Bronchial epithelial cell (primary cell): ENCODE data around the gene STARD8. TPM values are rescaled to one million over a fixed set of nuclear protein-coding genes. Genes with fewer than 3 reads are reported as not detected.
A peak's percentile ranks its signal among the peaks of the same experiment; 100 is the strongest.
"Not testable (repeated sequence)": the region's sequence is repeated elsewhere in the genome, so short reads cannot be mapped to it uniquely, and the experiment has no call there.

Experiments used
- DNase-seq: peaks from one replicate; pipeline ENCODE4 v3.0.0-alpha.2; 2010; ENCODE audit warnings: low read depth
- FAIRE-seq: peaks from 2 replicates; lab custom pipeline; 2011; peaks lifted over from hg19 to GRCh38; lab: Jason Lieb, UNC
- H3K27me3 ChIP-seq: 2 replicates; pipeline ENCODE4 v1.5.1; 2011; ENCODE audit warnings: low read length; ENCODE audit not compliant: control insufficient read depth, insufficient read depth
- H3K36me3 ChIP-seq: 2 replicates; pipeline ENCODE4 v1.5.1; 2011; ENCODE audit warnings: low read length; ENCODE audit not compliant: control insufficient read depth, insufficient read depth
- H3K4me3 ChIP-seq: 2 replicates; pipeline ENCODE4 v1.5.1; 2011; ENCODE audit warnings: mild to moderate bottlenecking, low read depth, low read length, control low read depth
- CTCF ChIP-seq: IDR thresholded peaks from 2 replicates; pipeline ENCODE4 v1.5.1; 2011; ENCODE audit warnings: mild to moderate bottlenecking, moderate library complexity, low read length, control low read depth, inconsistent platforms; ENCODE audit not compliant: insufficient read depth, severe bottlenecking
- total RNA-seq: library from RNA; depleted of rRNA; stranded (reverse); fragments of >200 nt; gene quantifications from 2 replicates; pipeline ENCODE4 v1.2.1, GENCODE V29; 2014

The STARD8 gene
- not detected in 2 replicates for total RNA-seq

DNA sequence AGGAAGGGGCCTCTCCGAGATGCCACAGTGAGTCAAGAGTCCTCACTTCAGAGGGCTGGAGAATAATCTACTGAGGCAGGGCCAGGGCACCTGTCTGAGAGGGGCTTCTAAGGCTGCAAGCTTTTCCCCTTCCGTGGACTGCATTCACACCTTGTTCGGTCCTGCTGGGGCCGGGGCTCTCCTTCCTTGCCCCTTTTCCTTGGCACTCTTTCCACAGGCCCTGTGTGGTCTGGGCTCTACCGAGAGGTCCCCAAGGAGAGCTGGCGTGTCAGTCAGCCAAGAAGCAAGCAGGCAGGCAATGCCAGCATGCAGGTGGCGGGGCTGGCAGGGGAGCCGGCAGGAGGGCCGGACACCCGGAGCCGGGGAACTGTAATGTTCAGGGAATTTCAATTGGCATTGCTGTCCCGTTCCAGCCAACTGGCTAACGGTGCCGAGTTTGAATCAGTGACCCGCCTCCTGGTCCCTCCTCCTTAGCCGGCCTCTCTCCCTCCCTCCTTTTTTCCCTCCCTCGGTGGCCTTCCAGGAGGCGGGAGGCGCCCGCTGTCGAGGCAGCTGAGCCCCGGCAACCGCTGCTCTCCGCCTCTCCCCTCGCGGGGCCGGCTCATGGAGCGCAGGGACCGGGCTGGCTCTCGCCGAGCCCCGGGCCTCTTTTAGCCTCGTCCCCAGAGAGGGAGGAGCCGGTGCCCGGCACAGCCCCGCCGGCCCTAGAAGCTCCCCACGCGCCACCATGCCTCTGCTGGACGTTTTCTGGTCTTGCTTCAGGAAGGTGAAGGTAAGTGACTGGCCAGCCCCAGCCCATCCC, at the start of gene STARD8:
TSS of gene STARD8 (plus strand) at position 511 of the 802 bp plus-strand sequence. CDS start at position 728, 217 bp downstream.
- FAIRE-seq (no peak), DNase-seq (no peak)
- no peak for TF ChIP-seq CTCF
- Histone ChIP-seq H3K27me3 (no peaks in the 10 kb centered on the region), H3K4me3 (no peak within 1 kb of the TSS), H3K36me3 (no peaks in the 10 kb centered on the region)

DNA sequence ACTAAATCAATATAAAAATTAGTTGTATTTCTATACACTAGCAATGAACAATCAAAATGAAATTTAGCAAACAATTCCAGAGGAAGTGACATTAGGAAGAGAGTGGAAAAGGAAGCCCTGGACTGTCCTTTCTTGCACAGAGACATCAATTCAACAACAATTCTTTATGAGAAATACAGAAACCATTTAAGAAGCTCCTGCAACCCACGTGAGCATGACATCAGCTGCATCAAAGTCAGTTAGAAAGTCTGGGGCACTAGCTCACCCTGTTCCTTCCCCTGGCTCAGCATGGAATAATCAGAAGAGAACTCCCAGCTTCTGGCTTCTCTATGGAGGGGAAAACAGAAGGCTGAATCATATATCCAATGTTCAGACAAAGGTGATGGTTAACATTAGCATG, 48.6 kb upstream of the STARD8 start:
- FAIRE-seq (no peak), DNase-seq (no peak)
- TF ChIP-seq CTCF = no peak
- H3K4me3 ChIP-seq = no peak overlapping the region
- no peaks in the 10 kb centered on the region for H3K36me3 ChIP-seq
- H3K27me3 ChIP-seq = no peaks in the 10 kb centered on the region

DNA sequence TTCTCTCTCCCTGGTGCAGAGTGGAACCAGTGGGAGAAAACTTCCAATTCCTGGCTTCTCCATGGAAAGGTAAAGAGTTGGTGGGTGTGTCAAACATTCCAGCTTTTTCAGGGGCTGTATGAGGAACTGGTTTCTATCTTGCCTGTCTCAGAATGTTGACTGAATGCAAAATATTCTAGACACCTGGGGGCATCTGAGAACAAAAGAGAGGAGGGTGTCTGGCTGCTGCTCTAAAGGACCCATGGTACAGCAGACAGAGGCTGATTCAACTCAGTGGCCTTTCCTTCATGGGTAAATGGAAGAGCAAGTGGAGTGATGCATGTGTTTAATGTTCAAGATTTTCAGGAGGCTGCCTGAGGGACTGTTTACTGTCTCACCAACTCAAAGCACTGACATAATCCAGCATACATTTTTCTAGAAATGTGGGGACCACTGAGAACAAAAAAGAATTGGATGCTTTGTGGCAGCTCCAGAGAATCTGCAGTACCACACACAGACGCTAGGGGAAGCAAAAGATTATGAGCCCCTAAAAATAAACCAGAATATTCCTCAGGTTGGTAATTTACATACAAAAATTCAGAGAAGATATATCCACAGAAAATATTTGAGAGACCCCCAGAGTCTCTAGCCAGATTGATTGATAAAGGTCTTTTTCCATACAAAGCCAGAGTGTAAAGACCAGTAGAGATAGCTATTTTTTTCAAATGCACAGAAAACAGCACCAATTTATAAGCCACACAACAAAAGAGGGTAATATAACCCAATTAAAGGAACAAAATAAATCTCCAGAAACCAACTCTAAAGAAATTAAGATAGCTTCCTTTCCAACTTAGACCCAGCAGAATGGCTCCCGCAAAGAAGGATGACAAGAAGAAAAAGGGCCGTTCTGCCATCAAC, 48.0 kb upstream of the STARD8 start:
- no peaks in the 10 kb centered on the region for H3K27me3 ChIP-seq
- H3K36me3 ChIP-seq = no peaks in the 10 kb centered on the region
- peak; percentile 36 for TF ChIP-seq CTCF
- FAIRE-seq (no peak), DNase-seq (no peak)
- no peak overlapping the region for H3K4me3 ChIP-seq

- FAIRE-seq, H3K4me3 ChIP-seq: not testable (repeated sequence)
These were observed 43.2 kb upstream of the STARD8 start for GRCh38 chrX:68604216-68604615.

DNA sequence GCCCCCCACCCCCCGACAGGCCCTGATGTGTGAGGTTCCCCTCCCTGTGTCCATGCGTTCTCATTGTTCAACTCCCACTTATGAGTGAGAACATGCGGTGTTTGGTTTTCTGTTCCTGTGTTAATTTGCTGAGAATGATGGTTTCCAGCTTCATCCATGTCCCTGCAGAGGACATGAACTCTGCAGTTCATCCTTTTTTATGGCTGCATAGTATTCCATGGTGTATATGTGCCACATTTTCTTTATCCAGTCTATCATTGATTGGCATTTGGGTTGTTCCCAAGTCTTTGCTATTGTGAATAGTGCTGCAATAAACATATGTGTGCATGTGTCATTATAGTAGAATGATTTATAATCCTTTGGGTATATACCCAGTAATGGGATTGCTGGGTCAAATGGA, 32.7 kb upstream of the STARD8 start:
- not testable (repeated sequence) for DNase-seq, H3K4me3 ChIP-seq, H3K36me3 ChIP-seq, H3K27me3 ChIP-seq, FAIRE-seq

More at GRCh38 chrX:68604216-68604615, 43.2 kb upstream of the STARD8 start:
- not testable (repeated sequence) for H3K36me3 ChIP-seq, H3K27me3 ChIP-seq, DNase-seq

DNA sequence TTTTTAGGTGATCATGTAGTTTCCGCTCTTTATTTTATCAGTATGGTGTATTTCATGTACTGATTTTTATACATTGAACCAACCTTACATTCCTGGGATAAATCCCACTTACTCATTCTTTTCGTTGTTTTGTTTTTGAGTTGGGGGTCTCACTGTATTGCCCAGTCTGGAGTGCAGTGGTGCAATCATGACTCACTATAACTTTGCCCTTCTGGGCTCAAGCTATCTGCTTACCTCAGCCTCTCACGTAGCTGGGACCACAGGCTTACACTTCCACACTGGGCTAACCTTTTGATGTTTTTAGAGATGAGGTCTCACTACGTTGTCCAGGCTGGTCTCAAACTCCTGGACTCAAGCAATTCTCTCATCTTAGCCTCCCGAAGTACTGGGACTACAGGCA, 19.5 kb upstream of the STARD8 start:
- Histone ChIP-seq H3K36me3 (no peaks in the 10 kb centered on the region), H3K4me3 (no peak overlapping the region), H3K27me3 (no peaks in the 10 kb centered on the region)
- no peak for TF ChIP-seq CTCF
- FAIRE-seq = no peak
- DNase-seq = no peak

DNA sequence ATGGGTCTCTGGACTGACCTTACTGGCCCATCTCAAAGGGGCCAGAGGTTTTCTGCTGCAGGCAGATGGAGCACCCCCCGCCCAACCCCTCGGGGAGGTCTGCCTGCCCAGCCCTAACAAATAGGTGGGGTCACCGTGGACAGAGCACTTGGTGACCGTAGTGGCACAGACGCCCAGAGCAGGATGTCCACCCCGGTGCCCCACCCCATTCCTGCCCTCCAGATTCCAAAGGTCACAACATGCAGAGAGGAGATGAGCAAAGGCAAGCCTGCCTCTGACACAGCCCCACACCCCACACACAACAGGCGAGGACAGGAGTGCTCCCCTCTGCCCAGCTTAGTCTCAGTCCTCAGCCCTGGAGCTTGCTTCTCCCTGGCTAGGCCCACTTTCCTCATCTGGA, 17.5 kb upstream of the STARD8 start:
- H3K4me3 ChIP-seq, H3K36me3 ChIP-seq, H3K27me3 ChIP-seq, DNase-seq: not testable (repeated sequence)
- peak; percentile 60 for FAIRE-seq
